SK-MEL-5 (cell line): ENCODE data around the gene BNC2. TPM values are rescaled to one million over a fixed set of nuclear protein-coding genes. Genes with fewer than 3 reads are reported as not detected.

Source experiments
- DNase-seq: peaks from one replicate; pipeline ENCODE4 v3.0.0-alpha.2; 2016; ENCODE audit warnings: low read depth, low spot score
- in situ Hi-C: cut with HindIII; loops from 2 replicates; pipeline ENCODE4 v1.10.0; 2016; ENCODE audit warnings: low sequenced_read_pairs, high pct_unique_total_duplicates, low pct_unique_long_range_greater_than_20kb
- total RNA-seq: library from RNA; depleted of rRNA; stranded (reverse); fragments of >200 nt; shearing (Covaris generic); gene quantifications from 2 replicates; pipeline ENCODE4 v1.2.3, GENCODE V29; 2014

BNC2 gene
- total RNA-seq, 1 experiment from 2014 or later, result 23.5 TPM

GRCh38 chr9:16710888-16711287, 159.6 kb downstream of the BNC2 start:
- in situ Hi-C loops, result no loop called here
- DNase-seq, result no peak

- in situ Hi-C loops, result no loop called here
- no peak for DNase-seq
Measured at GRCh38 chr9:16709924-16710323, 160.5 kb downstream of the BNC2 start.

- no peak for DNase-seq
- in situ Hi-C loops, result no loop called here
Measured at GRCh38 chr9:16708656-16709435, 161.6 kb downstream of the BNC2 start.

- in situ Hi-C loops, result no loop called here
- DNase-seq, result peak; percentile 66
Measured at GRCh38 chr9:16705111-16705604, 165.3 kb downstream of the BNC2 start.

GRCh38 chr9:16704116-16705110, 166.1 kb downstream of the BNC2 start:
- no peak for DNase-seq
- in situ Hi-C loops, result no loop called here

GRCh38 chr9:16701347-16701746, 169.1 kb downstream of the BNC2 start:
- DNase-seq, result no peak
- in situ Hi-C loops, result no loop called here

- DNase-seq, result no peak
- in situ Hi-C loops, result no loop called here
Measured at GRCh38 chr9:16693616-16694015, 176.9 kb downstream of the BNC2 start.

- in situ Hi-C loops, result no loop called here
- DNase-seq, result no peak
Measured at GRCh38 chr9:16690628-16691027, 179.8 kb downstream of the BNC2 start.

GRCh38 chr9:16690205-16690604, 180.3 kb downstream of the BNC2 start:
- no peak for DNase-seq
- in situ Hi-C loops, result no loop called here

- in situ Hi-C loops, result no loop called here
- no peak for DNase-seq
Measured at GRCh38 chr9:16689351-16689938, 181.0 kb downstream of the BNC2 start.

- peak; percentile 15 for DNase-seq
- in situ Hi-C loops, result no loop called here
Measured at GRCh38 chr9:16688814-16689213, 181.7 kb downstream of the BNC2 start.

GRCh38 chr9:16687678-16688369, 182.6 kb downstream of the BNC2 start:
- in situ Hi-C loops, result no loop called here
- no peak for DNase-seq

- DNase-seq, result peak; percentile 59
- in situ Hi-C loops, result no loop called here
Measured at GRCh38 chr9:16683326-16683725, 187.1 kb downstream of the BNC2 start.

GRCh38 chr9:16682273-16682672, 188.2 kb downstream of the BNC2 start:
- DNase-seq, result no peak
- in situ Hi-C loops, result no loop called here

- no peak for DNase-seq
- in situ Hi-C loops, result no loop called here
Measured at GRCh38 chr9:16681652-16681987, 188.8 kb downstream of the BNC2 start.

- DNase-seq, result no peak
Measured at GRCh38 chr9:16680975-16681651, 189.4 kb downstream of the BNC2 start.

GRCh38 chr9:16680541-16680940, 189.9 kb downstream of the BNC2 start:
- in situ Hi-C loops, result no loop called here

More at GRCh38 chr9:16680975-16681651, 189.4 kb downstream of the BNC2 start:
- in situ Hi-C loops, result no loop called here

More at GRCh38 chr9:16680541-16680940, 189.9 kb downstream of the BNC2 start:
- no peak for DNase-seq
